ENCODE data around the gene MYT1.

Gene MYT1

GRCh38 chr20:64217539-64218221, 53.4 kb downstream of the MYT1 start:
- TF ChIP-seq, protein P1, sequence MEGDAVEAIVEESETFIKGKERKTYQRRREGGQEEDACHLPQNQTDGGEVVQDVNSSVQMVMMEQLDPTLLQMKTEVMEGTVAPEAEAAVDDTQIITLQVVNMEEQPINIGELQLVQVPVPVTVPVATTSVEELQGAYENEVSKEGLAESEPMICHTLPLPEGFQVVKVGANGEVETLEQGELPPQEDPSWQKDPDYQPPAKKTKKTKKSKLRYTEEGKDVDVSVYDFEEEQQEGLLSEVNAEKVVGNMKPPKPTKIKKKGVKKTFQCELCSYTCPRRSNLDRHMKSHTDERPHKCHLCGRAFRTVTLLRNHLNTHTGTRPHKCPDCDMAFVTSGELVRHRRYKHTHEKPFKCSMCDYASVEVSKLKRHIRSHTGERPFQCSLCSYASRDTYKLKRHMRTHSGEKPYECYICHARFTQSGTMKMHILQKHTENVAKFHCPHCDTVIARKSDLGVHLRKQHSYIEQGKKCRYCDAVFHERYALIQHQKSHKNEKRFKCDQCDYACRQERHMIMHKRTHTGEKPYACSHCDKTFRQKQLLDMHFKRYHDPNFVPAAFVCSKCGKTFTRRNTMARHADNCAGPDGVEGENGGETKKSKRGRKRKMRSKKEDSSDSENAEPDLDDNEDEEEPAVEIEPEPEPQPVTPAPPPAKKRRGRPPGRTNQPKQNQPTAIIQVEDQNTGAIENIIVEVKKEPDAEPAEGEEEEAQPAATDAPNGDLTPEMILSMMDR (conservative IDR thresholded peaks at IDR 0.05) = no peak
- TF ChIP-seq ZFX (IDR thresholded peaks at IDR 0.05) = no peak
- H3K27ac ChIP-seq = no peak overlapping the region

- TF ChIP-seq, protein P1 (conservative IDR thresholded peaks at IDR 0.05) = no peak
- TF ChIP-seq ZFX (IDR thresholded peaks at IDR 0.05) = no peak
- no peak overlapping the region for H3K27ac ChIP-seq
These were observed 55.0 kb downstream of the MYT1 start for GRCh38 chr20:64219202-64219601.

DNA sequence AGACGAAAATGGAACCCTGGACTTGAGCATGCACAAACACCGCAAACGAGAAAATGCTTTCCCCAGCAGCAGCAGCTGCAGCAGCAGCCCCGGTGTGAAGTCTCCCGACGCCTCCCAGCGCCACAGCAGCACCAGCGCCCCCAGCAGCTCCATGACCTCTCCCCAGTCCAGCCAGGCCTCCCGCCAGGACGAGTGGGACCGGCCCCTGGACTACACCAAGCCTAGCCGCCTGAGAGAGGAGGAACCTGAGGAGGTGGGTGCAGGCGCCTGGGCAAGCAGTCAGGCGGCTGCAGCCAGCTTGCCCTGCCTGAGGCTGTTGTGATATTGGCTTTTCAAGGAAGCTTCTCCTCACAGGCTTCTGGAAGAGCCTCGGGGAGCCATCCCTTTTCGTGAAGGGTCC, 55.5 kb downstream of the MYT1 start:
- TF ChIP-seq, protein P1 (conservative IDR thresholded peaks at IDR 0.05) = no peak
- no peak for TF ChIP-seq ZFX (IDR thresholded peaks at IDR 0.05)
- H3K27ac ChIP-seq = no peak overlapping the region

DNA sequence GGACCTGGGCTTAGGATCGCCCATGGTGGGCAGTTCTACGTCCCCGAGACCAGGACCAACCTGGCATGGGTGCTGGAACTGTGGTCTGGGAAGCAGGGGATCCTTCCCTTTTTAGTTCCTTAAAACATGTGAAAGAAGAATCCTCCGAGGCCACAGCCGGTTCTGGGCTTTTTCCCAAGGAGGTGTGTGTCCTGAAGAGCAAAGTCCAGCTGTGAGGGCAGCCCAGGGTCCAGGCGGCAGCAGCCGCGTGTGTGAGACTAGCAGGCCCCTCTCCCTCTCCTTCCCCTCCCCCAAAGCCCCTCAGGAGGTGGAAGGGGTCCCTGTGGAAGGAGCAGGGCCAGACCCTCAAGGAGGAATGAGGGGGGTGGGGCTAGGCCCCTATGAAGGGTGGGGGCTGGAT, 56.2 kb downstream of the MYT1 start:
- H3K27ac ChIP-seq = no peak overlapping the region
- TF ChIP-seq ZFX (IDR thresholded peaks at IDR 0.05) = no peak
- TF ChIP-seq, protein P1 (conservative IDR thresholded peaks at IDR 0.05) = no peak

DNA sequence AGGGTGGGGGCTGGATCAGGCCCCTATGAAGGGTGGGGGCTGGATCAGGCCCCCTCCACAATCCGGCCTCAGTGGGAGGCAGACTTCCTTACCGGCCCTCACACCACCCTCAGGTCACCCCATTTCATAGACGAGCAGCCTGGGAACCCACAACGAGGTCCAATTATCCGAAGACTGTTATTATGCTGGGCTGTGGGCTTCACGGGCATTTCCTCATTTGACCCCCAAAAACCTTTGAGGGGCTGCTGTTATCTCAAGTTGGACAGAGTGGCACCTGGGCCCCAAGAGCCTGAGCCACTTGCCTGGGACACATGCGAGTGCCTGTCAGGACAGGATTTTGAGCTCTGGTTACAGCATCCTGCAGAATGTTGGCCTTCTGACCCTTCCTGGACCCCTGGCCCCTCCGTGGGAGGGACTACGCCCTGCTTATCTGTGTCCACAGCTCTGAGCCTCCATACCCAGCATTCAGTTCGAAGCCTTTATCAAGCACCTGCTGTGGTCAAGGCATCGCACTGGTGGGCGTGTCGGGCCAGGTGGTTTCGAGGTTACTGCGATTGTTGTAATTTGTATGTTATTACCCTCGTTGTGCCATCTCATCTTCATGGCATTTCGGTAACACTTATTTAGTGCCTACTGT, 56.8 kb downstream of the MYT1 start:
- no peak overlapping the region for H3K27ac ChIP-seq
- TF ChIP-seq ZFX (IDR thresholded peaks at IDR 0.05) = no peak
- TF ChIP-seq, protein P1 (conservative IDR thresholded peaks at IDR 0.05) = no peak

GRCh38 chr20:64222291-64222735, 58.1 kb downstream of the MYT1 start:
- no peak overlapping the region for H3K27ac ChIP-seq
- no peak for TF ChIP-seq ZFX (IDR thresholded peaks at IDR 0.05)
- TF ChIP-seq, protein P1 (conservative IDR thresholded peaks at IDR 0.05) = no peak

- H3K27ac ChIP-seq = no peak overlapping the region
- TF ChIP-seq, protein P1 (conservative IDR thresholded peaks at IDR 0.05) = no peak
- no peak for TF ChIP-seq ZFX (IDR thresholded peaks at IDR 0.05)
These were observed 58.7 kb downstream of the MYT1 start for GRCh38 chr20:64222851-64223525.
